ENCODE measurements around the gene FAM107B.

FAM107B gene

GRCh38 chr10:14625765-14626525 is 148.8 kb downstream of the FAM107B start:
- DNase-seq (ENCODE audit: extremely low read depth, low read depth) = no peak
- no peak overlapping the region for H3K4me3 ChIP-seq (replicated peaks; ENCODE audit: low read depth, low read length)
- TF ChIP-seq CTCF (IDR thresholded peaks at IDR 0.05; ENCODE audit: low read depth, low read length, missing control alignments) = no peak

- TF ChIP-seq CTCF (IDR thresholded peaks at IDR 0.05; ENCODE audit: low read depth, low read length, missing control alignments) = no peak
Measured at GRCh38 chr10:14625192-14625631, 149.5 kb downstream of the FAM107B start.

GRCh38 chr10:14624600-14624999 is 150.1 kb downstream of the FAM107B start:
- H3K4me3 ChIP-seq (replicated peaks; ENCODE audit: low read depth, low read length) = no peak overlapping the region
- no peak for TF ChIP-seq CTCF (IDR thresholded peaks at IDR 0.05; ENCODE audit: low read depth, low read length, missing control alignments)
- no peak for DNase-seq (ENCODE audit: extremely low read depth, low read depth)

More at GRCh38 chr10:14625192-14625631, 149.5 kb downstream of the FAM107B start:
- H3K4me3 ChIP-seq (replicated peaks; ENCODE audit: low read depth, low read length) = no peak overlapping the region
- DNase-seq (ENCODE audit: extremely low read depth, low read depth) = no peak

- TF ChIP-seq CTCF (IDR thresholded peaks at IDR 0.05; ENCODE audit: low read depth, low read length, missing control alignments) = no peak
- no peak overlapping the region for H3K4me3 ChIP-seq (replicated peaks; ENCODE audit: low read depth, low read length)
- DNase-seq (ENCODE audit: extremely low read depth, low read depth) = no peak
Measured at GRCh38 chr10:14623931-14624330, 150.8 kb downstream of the FAM107B start.

GRCh38 chr10:14621037-14621436 is 153.7 kb downstream of the FAM107B start:
- TF ChIP-seq CTCF (IDR thresholded peaks at IDR 0.05; ENCODE audit: low read depth, low read length, missing control alignments) = no peak
- no peak for DNase-seq (ENCODE audit: extremely low read depth, low read depth)
- no peak overlapping the region for H3K4me3 ChIP-seq (replicated peaks; ENCODE audit: low read depth, low read length)

GRCh38 chr10:14618674-14619073 is 156.0 kb downstream of the FAM107B start:
- DNase-seq (ENCODE audit: extremely low read depth, low read depth) = no peak
- H3K4me3 ChIP-seq (replicated peaks; ENCODE audit: low read depth, low read length) = no peak overlapping the region
- no peak for TF ChIP-seq CTCF (IDR thresholded peaks at IDR 0.05; ENCODE audit: low read depth, low read length, missing control alignments)

All from HFF-Myc (cell line).